Activated naive CD4-positive, alpha-beta T cell treated with anti-CD3 and anti-CD28 coated beads, Interleukin-2, amount 50 U/mL, for 72 hours (primary cell): ENCODE data around the gene INAVA. TPM values are rescaled to one million over a fixed set of nuclear protein-coding genes. Genes with fewer than 3 reads are reported as not detected.
"Not testable (repeated sequence)": the region's sequence is repeated elsewhere in the genome, so short reads cannot be mapped to it uniquely, and the experiment has no call there.

Experiments used
- ATAC-seq, 2 donors: fragments of 150-1000 bp; cut with Tn5 transposase; 2 replicates each; pipeline ENCODE4 v1.10.0; 2021; ENCODE audit warnings: mild to moderate bottlenecking in 2 of 2, moderate library complexity in 2 of 2
- DNase-seq, 2 donors: peaks; one replicate each; pipeline ENCODE4 v3.0.0; 2021 to 2022; ENCODE audit warnings: low spot score in 2 of 2
- H3K27ac Mint-ChIP-seq, 2 donors: one replicate each; pipeline ENCODE4 v1.8.0; 2022; ENCODE audit warnings: mild to moderate bottlenecking in 2 of 2, mixed read lengths in 2 of 2
- H3K36me3 Mint-ChIP-seq, 2 donors: one replicate each; pipeline ENCODE4 v1.8.0; 2022; ENCODE audit warnings: mixed read lengths in 2 of 2
- H3K9me3 Mint-ChIP-seq, 2 donors: one replicate each; pipeline ENCODE4 v1.8.0; 2022; ENCODE audit warnings: mixed read lengths in 2 of 2
- total RNA-seq, 2 donors: library from RNA; stranded (reverse); gene quantifications; one replicate each; pipeline ENCODE4 v1.2.3, GENCODE V29; 2022

INAVA gene
- total RNA-seq, 2 donors from 2014 or later, result 0.09 to 0.88 TPM

GRCh38 chr1:200901796-200902444 lies 7.2 kb downstream of the INAVA start:
- DNase-seq, result no peak
- ATAC-seq, result no peak
- no peaks in the 10 kb centered on the region for H3K9me3 Mint-ChIP-seq
- no peaks in the 10 kb centered on the region for H3K36me3 Mint-ChIP-seq
- H3K27ac Mint-ChIP-seq, result no peak overlapping the region

- H3K36me3 Mint-ChIP-seq, result peaks cover 0 to 5% of the 10 kb centered on the region in 2 donors
Measured at GRCh38 chr1:200903793-200904192, 9.1 kb downstream of the INAVA start.

GRCh38 chr1:200904772-200905171 lies 10.1 kb downstream of the INAVA start:
- Mint-ChIP-seq H3K36me3 (peaks cover 0 to 5% of the 10 kb centered on the region in 2 donors), H3K9me3 (no peaks in the 10 kb centered on the region), H3K27ac (no peak overlapping the region)
- no peak for DNase-seq
- ATAC-seq, result no peak

More at GRCh38 chr1:200903793-200904192, 9.1 kb downstream of the INAVA start:
- no peak for DNase-seq
- Mint-ChIP-seq H3K9me3 (no peaks in the 10 kb centered on the region), H3K27ac (no peak overlapping the region)
- no peak for ATAC-seq

GRCh38 chr1:200905411-200906052 lies 10.8 kb downstream of the INAVA start:
- Mint-ChIP-seq H3K36me3 (peaks cover 0 to 5% of the 10 kb centered on the region in 2 donors), H3K9me3 (no peaks in the 10 kb centered on the region), H3K27ac (no peak overlapping the region)
- ATAC-seq (peak; percentile 98 to 100), DNase-seq (peak in 1 of 2 donors; percentile 48)

GRCh38 chr1:200906491-200906890 lies 11.8 kb downstream of the INAVA start:
- Mint-ChIP-seq H3K27ac (no peak overlapping the region), H3K9me3 (no peaks in the 10 kb centered on the region), H3K36me3 (peaks cover 0 to 5% of the 10 kb centered on the region in 2 donors)
- ATAC-seq (no peak), DNase-seq (no peak)

- no peaks in the 10 kb centered on the region for H3K9me3 Mint-ChIP-seq
- peaks cover 0 to 5% of the 10 kb centered on the region in 2 donors for H3K36me3 Mint-ChIP-seq
- H3K27ac Mint-ChIP-seq, result no peak overlapping the region
- DNase-seq (no peak), ATAC-seq (peak; percentile 17 to 21)
Measured at GRCh38 chr1:200907611-200908097, 13.0 kb downstream of the INAVA start.

GRCh38 chr1:200908191-200908868 lies 13.6 kb downstream of the INAVA start:
- ATAC-seq, result no peak
- Mint-ChIP-seq H3K9me3 (no peaks in the 10 kb centered on the region), H3K27ac (no peak overlapping the region), H3K36me3 (peaks cover 0 to 5% of the 10 kb centered on the region in 2 donors)
- no peak for DNase-seq

- DNase-seq (no peak), ATAC-seq (no peak)
- peaks cover 0 to 5% of the 10 kb centered on the region in 2 donors for H3K36me3 Mint-ChIP-seq
- H3K9me3 Mint-ChIP-seq, result no peaks in the 10 kb centered on the region
- H3K27ac Mint-ChIP-seq, result no peak overlapping the region
Measured at GRCh38 chr1:200909071-200909470, 14.4 kb downstream of the INAVA start.

- Mint-ChIP-seq H3K9me3 (no peaks in the 10 kb centered on the region), H3K27ac (no peak overlapping the region), H3K36me3 (peaks cover 0 to 5% of the 10 kb centered on the region in 2 donors)
- no peak for DNase-seq
- ATAC-seq, result no peak
Measured at GRCh38 chr1:200909757-200910239, 15.1 kb downstream of the INAVA start.

GRCh38 chr1:200911361-200911760 lies 16.7 kb downstream of the INAVA start:
- Mint-ChIP-seq H3K27ac (no peak overlapping the region), H3K36me3 (peaks cover 0 to 5% of the 10 kb centered on the region in 2 donors), H3K9me3 (no peaks in the 10 kb centered on the region)
- DNase-seq, result no peak
- ATAC-seq, result no peak

- not testable (repeated sequence) for H3K27ac Mint-ChIP-seq, ATAC-seq, H3K36me3 Mint-ChIP-seq, DNase-seq, H3K9me3 Mint-ChIP-seq
Measured at GRCh38 chr1:200911936-200912335, 17.2 kb downstream of the INAVA start.

GRCh38 chr1:200912737-200913407 lies 18.2 kb downstream of the INAVA start:
- H3K36me3 Mint-ChIP-seq, result peaks cover 0 to 2% of the 10 kb centered on the region in 2 donors
- ATAC-seq (no peak), DNase-seq (no peak)

GRCh38 chr1:200916152-200916551 lies 21.5 kb downstream of the INAVA start:
- H3K9me3 Mint-ChIP-seq, result no peaks in the 10 kb centered on the region
- no peak for DNase-seq
- no peaks in the 10 kb centered on the region for H3K36me3 Mint-ChIP-seq
- no peak for ATAC-seq
- H3K27ac Mint-ChIP-seq, result no peak overlapping the region

More at GRCh38 chr1:200912737-200913407, 18.2 kb downstream of the INAVA start:
- no peaks in the 10 kb centered on the region for H3K9me3 Mint-ChIP-seq
- no peak overlapping the region for H3K27ac Mint-ChIP-seq

- DNase-seq (no peak), ATAC-seq (no peak)
- H3K9me3 Mint-ChIP-seq, result no peaks in the 10 kb centered on the region
- H3K27ac Mint-ChIP-seq, result no peak overlapping the region
- H3K36me3 Mint-ChIP-seq, result no peaks in the 10 kb centered on the region
Measured at GRCh38 chr1:200916681-200917080, 22.0 kb downstream of the INAVA start.

- DNase-seq (peak in 1 of 2 donors; percentile 11), ATAC-seq (peak in 1 of 2 donors; percentile 23)
- Mint-ChIP-seq H3K9me3 (no peaks in the 10 kb centered on the region), H3K27ac (no peak overlapping the region), H3K36me3 (no peaks in the 10 kb centered on the region)
Measured at GRCh38 chr1:200917291-200917817, 22.7 kb downstream of the INAVA start.

- H3K9me3 Mint-ChIP-seq, result no peaks in the 10 kb centered on the region
- ATAC-seq (no peak), DNase-seq (peak in 1 of 2 donors; percentile 9)
- H3K27ac Mint-ChIP-seq, result no peak overlapping the region
- no peaks in the 10 kb centered on the region for H3K36me3 Mint-ChIP-seq
Measured at GRCh38 chr1:200918006-200918405, 23.3 kb downstream of the INAVA start.
